Body of pancreas (tissue), 4 donors: ENCODE data around the gene GJC2.
A peak's percentile ranks its signal among the peaks of the same experiment; 100 is the strongest.

Experiments
- CTCF ChIP-seq, 7 experiments: fragments of 450-650 bp in 4 of 7; fragments of 200-600 bp in 3 of 7; sonication (generic) in 3 of 7; IDR thresholded peaks; one replicate each; pipeline ENCODE4 v1.5.1; 2016 to 2019; ENCODE audit warnings: antibody characterized with exemption in 7 of 7
- POLR2A ChIP-seq, 3 donors: fragments of 450-650 bp; IDR thresholded peaks; one replicate each; pipeline ENCODE4 v1.6.1; 2016; ENCODE audit warnings: antibody characterized with exemption in 3 of 3, mild to moderate bottlenecking in 2 of 3

- TF ChIP-seq POLR2A (IDR thresholded peaks at IDR 0.05), result no peak
- TF ChIP-seq CTCF (IDR thresholded peaks at IDR 0.05), result peak in 1 of 7 experiments; percentile 11
These were observed 30.7 kb downstream of the GJC2 start for GRCh38 chr1:228180271-228180958.
